Measurements from ENCODE around the gene RABGAP1L. TPM values are rescaled to one million over a fixed set of nuclear protein-coding genes. Genes with fewer than 3 reads are reported as not detected.
"Not testable (repeated sequence)": the region's sequence is repeated elsewhere in the genome, so short reads cannot be mapped to it uniquely, and the experiment has no call there.

RABGAP1L gene
- total RNA-seq, 1 donor from 2014 or later: 30.2 TPM

DNA sequence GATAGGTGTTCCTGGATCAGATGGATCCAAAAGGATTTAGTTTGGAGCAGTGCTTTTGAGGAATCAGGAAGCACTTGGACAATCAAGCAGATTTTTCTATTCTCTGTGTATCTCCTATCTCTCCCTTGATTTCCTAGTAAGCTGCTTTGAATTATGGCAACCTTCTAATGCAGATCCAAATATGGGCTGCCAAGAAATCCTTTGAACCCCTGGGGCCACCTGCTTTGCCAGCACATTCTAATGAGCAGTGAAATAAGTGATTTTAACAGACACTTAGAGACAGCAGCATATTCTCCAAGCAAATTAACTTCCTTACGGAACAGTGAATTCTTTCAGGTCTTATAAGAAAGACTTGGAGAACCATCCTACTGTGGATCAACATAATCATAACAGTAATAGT lies 483.9 kb downstream of the RABGAP1L start:
- H3K9me3 Mint-ChIP-seq (ENCODE audit: unreplicated experiment): no peaks in the 10 kb centered on the region
- H3K4me3 Mint-ChIP-seq (ENCODE audit: unreplicated experiment): no peak overlapping the region
- DNase-seq (ENCODE audit: low spot score): no peak
- H3K4me1 Mint-ChIP-seq (ENCODE audit: unreplicated experiment): no peaks in the 10 kb centered on the region
- H3K36me3 Mint-ChIP-seq (ENCODE audit: low read depth, unreplicated experiment): no peaks in the 10 kb centered on the region
- no peaks in the 10 kb centered on the region for H3K27me3 Mint-ChIP-seq (ENCODE audit: unreplicated experiment)
- TF ChIP-seq, protein P1, sequence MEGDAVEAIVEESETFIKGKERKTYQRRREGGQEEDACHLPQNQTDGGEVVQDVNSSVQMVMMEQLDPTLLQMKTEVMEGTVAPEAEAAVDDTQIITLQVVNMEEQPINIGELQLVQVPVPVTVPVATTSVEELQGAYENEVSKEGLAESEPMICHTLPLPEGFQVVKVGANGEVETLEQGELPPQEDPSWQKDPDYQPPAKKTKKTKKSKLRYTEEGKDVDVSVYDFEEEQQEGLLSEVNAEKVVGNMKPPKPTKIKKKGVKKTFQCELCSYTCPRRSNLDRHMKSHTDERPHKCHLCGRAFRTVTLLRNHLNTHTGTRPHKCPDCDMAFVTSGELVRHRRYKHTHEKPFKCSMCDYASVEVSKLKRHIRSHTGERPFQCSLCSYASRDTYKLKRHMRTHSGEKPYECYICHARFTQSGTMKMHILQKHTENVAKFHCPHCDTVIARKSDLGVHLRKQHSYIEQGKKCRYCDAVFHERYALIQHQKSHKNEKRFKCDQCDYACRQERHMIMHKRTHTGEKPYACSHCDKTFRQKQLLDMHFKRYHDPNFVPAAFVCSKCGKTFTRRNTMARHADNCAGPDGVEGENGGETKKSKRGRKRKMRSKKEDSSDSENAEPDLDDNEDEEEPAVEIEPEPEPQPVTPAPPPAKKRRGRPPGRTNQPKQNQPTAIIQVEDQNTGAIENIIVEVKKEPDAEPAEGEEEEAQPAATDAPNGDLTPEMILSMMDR (IDR thresholded peaks at IDR 0.05; ENCODE audit: unreplicated experiment): no peak
- H3K27ac Mint-ChIP-seq (ENCODE audit: unreplicated experiment): no peak overlapping the region

DNA sequence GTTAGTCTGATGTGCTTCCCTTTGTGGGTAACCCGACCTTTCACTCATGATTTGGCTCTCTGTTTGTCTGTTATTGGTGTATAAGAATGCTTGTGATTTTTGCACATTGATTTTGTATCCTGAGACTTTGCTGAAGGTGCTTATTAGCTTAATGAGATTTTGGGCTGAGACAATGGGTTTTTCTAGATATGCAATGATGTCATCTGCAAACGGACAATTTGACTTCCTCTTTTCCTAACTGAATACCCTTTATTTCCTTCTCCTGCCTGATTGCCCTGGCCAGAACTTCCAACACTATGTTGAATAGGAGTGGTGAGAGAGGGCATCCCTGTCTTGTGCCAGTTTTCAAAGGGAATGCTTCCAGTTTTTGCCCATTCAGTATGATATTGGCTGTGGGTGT lies 490.3 kb downstream of the RABGAP1L start:
- H3K4me3 Mint-ChIP-seq (ENCODE audit: unreplicated experiment); H3K9me3 Mint-ChIP-seq (ENCODE audit: unreplicated experiment); H3K4me1 Mint-ChIP-seq (ENCODE audit: unreplicated experiment); DNase-seq (ENCODE audit: low spot score); H3K27me3 Mint-ChIP-seq (ENCODE audit: unreplicated experiment); H3K36me3 Mint-ChIP-seq (ENCODE audit: low read depth, unreplicated experiment): not testable (repeated sequence)
- peak overlapping the region; percentile 22 for H3K27ac Mint-ChIP-seq (ENCODE audit: unreplicated experiment)

GRCh38 chr1:174652569-174653280 lies 493.4 kb downstream of the RABGAP1L start:
- DNase-seq (ENCODE audit: low spot score): no peak
- H3K9me3 Mint-ChIP-seq (ENCODE audit: unreplicated experiment): no peaks in the 10 kb centered on the region

DNA sequence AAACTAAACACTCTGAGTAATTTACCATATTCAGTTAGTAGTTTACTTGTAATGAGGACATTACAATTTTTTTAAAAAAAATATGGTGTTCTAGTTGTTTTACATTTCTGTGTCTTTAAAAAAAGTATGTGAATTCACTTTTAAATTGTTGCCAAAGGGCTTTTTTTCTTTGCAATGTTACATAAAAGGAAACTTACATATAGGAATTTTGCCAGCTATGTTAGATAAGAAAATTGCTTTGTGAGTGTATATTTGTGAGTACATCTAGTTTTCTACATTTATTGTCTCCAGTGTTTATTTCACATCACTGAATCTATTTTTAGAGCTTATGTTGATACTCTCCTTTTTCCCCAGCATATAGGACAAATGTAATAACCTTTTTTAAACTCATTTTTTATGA lies 495.2 kb downstream of the RABGAP1L start:
- Mint-ChIP-seq H3K27ac (ENCODE audit: unreplicated experiment) (no peak overlapping the region), H3K27me3 (ENCODE audit: unreplicated experiment) (no peaks in the 10 kb centered on the region), H3K36me3 (ENCODE audit: low read depth, unreplicated experiment) (peaks cover 11% of the 10 kb centered on the region), H3K4me1 (ENCODE audit: unreplicated experiment) (peaks cover 4% of the 10 kb centered on the region), H3K4me3 (ENCODE audit: unreplicated experiment) (no peak overlapping the region), H3K9me3 (ENCODE audit: unreplicated experiment) (no peaks in the 10 kb centered on the region)
- DNase-seq (ENCODE audit: low spot score): no peak
- TF ChIP-seq, protein P1 (IDR thresholded peaks at IDR 0.05; ENCODE audit: unreplicated experiment): no peak

More at GRCh38 chr1:174652569-174653280, 493.4 kb downstream of the RABGAP1L start:
- H3K27ac Mint-ChIP-seq (ENCODE audit: unreplicated experiment): no peak overlapping the region
- H3K36me3 Mint-ChIP-seq (ENCODE audit: low read depth, unreplicated experiment): peaks cover 11% of the 10 kb centered on the region
- H3K4me3 Mint-ChIP-seq (ENCODE audit: unreplicated experiment): no peak overlapping the region
- peaks cover 7% of the 10 kb centered on the region for H3K4me1 Mint-ChIP-seq (ENCODE audit: unreplicated experiment)
- H3K27me3 Mint-ChIP-seq (ENCODE audit: unreplicated experiment): no peaks in the 10 kb centered on the region
- TF ChIP-seq, protein P1 (IDR thresholded peaks at IDR 0.05; ENCODE audit: unreplicated experiment): no peak

DNA sequence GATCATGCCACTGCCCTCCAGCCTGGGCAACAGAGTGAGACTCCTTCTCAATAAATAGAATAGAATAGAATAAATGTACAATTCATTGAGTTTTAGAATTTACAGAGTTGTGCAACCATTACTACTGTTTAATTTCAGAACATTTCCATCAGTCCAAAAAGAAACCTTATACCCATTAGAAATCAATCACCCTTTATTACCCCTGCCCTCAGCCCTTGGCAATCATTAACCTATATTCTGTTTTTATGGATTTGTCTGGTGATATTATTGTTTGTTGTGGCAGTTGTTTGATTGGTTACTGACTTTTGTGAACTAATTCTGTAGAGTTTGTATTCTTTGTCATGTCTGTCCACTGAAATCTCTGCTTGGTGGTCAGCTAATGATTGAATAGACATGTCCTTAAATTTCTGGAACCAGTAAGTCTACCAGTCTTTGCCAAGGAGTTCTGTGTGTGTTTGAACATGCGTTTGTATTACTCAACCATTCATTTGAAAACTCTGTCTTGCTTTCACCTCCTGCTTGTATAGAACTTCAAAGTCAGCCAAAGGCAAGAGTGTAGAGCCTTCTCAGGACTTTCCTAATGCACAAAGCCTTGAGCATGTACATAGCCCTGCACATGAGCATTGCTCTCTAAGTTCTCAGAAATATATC lies 497.2 kb downstream of the RABGAP1L start:
- Mint-ChIP-seq H3K4me3 (ENCODE audit: unreplicated experiment) (no peak overlapping the region), H3K27me3 (ENCODE audit: unreplicated experiment) (no peaks in the 10 kb centered on the region), H3K9me3 (ENCODE audit: unreplicated experiment) (no peaks in the 10 kb centered on the region), H3K4me1 (ENCODE audit: unreplicated experiment) (peaks cover 3% of the 10 kb centered on the region), H3K36me3 (ENCODE audit: low read depth, unreplicated experiment) (peaks cover 11% of the 10 kb centered on the region), H3K27ac (ENCODE audit: unreplicated experiment) (no peak overlapping the region)
- DNase-seq (ENCODE audit: low spot score): no peak
- TF ChIP-seq, protein P1 (IDR thresholded peaks at IDR 0.05; ENCODE audit: unreplicated experiment): no peak

Data from endothelial cell (in vitro differentiated cells).